Osteocyte (in vitro differentiated cells): ENCODE data around the gene GRIN2B. TPM values are rescaled to one million over a fixed set of nuclear protein-coding genes. Genes with fewer than 3 reads are reported as not detected.

ENCODE experiments used
- DNase-seq: peaks from one replicate; pipeline ENCODE4 v3.0.0; 2021; ENCODE audit warnings: mixed read lengths; ENCODE audit not compliant: unreplicated experiment; ENCODE audit errors: extremely low spot score
- H3K27ac Mint-ChIP-seq: one replicate; pipeline ENCODE4 v1.8.0; 2021; ENCODE audit warnings: mild to moderate bottlenecking, mixed read lengths; ENCODE audit not compliant: unreplicated experiment
- H3K27me3 Mint-ChIP-seq: one replicate; pipeline ENCODE4 v1.8.0; 2021; ENCODE audit warnings: mixed read lengths; ENCODE audit not compliant: unreplicated experiment
- H3K36me3 Mint-ChIP-seq: one replicate; pipeline ENCODE4 v1.8.0; 2021; ENCODE audit warnings: mixed read lengths; ENCODE audit not compliant: unreplicated experiment
- H3K4me1 Mint-ChIP-seq: one replicate; pipeline ENCODE4 v1.8.0; 2021; ENCODE audit warnings: mixed read lengths; ENCODE audit not compliant: unreplicated experiment
- H3K4me3 Mint-ChIP-seq: one replicate; pipeline ENCODE4 v1.8.0; 2021; ENCODE audit warnings: mild to moderate bottlenecking, moderate library complexity, mixed read lengths; ENCODE audit not compliant: unreplicated experiment
- H3K9me3 Mint-ChIP-seq: one replicate; pipeline ENCODE4 v1.8.0; 2021; ENCODE audit warnings: mixed read lengths; ENCODE audit not compliant: unreplicated experiment
- total RNA-seq: library from RNA; stranded (reverse); gene quantifications from 2 replicates; pipeline ENCODE4 v1.2.1, GENCODE V29; 2021
- TF ChIP-seq, protein P1 (sequence below): fragments of 200-600 bp; sonication (generic); IDR thresholded peaks from 2 replicates; pipeline ENCODE4 v1.5.0; 2021; ENCODE audit warnings: antibody characterized with exemption, mild to moderate bottlenecking, moderate library complexity

GRIN2B gene
- total RNA-seq, 1 donor from 2014 or later: not detected

DNA sequence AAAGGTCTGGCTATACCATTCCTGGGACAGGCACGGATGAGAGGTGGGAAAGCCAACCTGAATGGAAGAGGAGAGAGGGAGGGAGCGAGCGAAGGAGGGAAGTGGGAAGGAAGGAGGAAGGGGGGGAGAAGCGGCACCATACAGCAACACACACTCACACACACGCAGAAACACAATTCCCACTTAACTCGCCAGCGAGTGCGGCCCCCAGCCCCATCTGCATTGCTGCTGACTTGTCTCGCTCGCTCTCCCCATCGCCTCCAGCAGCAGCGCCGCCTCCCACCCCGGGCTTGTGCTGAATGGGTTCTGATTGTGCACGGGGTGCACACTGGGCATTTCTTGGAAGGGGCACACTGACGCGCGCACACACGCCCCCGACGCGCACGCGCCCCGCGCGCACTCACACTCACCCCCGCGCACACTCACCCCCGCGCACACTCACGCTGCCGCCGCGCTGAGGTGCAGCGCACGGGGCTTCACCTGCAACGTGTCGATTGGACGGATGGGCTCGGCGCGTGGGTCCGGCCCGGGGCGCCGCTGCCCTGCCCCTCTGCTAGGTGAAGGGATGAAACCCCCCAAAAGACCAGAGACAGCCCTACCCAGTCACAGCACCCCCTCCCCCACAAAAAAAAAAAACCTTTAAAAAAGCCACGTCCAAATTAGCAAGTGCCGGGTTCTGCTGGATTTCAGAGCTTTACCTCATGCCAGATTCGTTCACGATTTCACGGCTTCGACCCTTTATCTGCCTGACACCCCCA is 685 bp downstream of the GRIN2B start:
- H3K27ac Mint-ChIP-seq: no peak overlapping the region

DNA sequence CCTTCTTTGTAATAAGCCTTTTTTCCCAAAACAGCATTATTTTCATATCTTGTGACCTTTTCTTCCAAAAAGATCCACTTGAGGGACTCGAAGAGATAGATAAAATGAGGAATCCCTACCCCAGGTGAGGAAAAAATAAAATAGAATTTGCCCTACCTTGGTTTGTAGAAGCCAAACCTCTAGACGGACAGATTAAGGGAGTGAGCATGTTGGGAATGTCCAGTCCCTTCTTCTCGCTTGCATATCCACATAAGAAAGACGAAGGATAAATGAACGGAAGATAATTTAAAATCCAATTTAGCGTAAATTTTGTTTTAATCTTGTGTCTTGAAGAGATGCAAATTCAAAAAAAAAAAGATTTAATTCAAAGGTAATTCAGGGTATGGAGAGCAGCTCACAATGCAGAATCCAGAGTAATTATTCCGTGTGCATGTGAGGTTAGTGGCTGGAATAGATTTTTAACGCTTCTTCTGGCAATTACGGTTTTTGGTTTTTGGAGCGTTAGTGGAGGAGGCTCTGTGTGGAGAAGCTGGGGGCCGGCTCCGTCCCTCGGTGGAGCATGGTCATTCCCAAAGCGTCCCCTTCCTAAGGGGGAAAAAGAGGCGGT is 1.5 kb downstream of the GRIN2B start:
- TF ChIP-seq, protein P1, sequence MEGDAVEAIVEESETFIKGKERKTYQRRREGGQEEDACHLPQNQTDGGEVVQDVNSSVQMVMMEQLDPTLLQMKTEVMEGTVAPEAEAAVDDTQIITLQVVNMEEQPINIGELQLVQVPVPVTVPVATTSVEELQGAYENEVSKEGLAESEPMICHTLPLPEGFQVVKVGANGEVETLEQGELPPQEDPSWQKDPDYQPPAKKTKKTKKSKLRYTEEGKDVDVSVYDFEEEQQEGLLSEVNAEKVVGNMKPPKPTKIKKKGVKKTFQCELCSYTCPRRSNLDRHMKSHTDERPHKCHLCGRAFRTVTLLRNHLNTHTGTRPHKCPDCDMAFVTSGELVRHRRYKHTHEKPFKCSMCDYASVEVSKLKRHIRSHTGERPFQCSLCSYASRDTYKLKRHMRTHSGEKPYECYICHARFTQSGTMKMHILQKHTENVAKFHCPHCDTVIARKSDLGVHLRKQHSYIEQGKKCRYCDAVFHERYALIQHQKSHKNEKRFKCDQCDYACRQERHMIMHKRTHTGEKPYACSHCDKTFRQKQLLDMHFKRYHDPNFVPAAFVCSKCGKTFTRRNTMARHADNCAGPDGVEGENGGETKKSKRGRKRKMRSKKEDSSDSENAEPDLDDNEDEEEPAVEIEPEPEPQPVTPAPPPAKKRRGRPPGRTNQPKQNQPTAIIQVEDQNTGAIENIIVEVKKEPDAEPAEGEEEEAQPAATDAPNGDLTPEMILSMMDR: no peak
- peaks cover 17% of the 10 kb centered on the region for H3K4me1 Mint-ChIP-seq
- H3K4me3 Mint-ChIP-seq: no peak overlapping the region
- H3K36me3 Mint-ChIP-seq: peaks cover 2% of the 10 kb centered on the region
- H3K27me3 Mint-ChIP-seq: peaks cover 48% of the 10 kb centered on the region
- H3K9me3 Mint-ChIP-seq: no peaks in the 10 kb centered on the region
- no peak for DNase-seq
- no peak overlapping the region for H3K27ac Mint-ChIP-seq

More for the DNA sequence above, 685 bp downstream of the GRIN2B start:
- Mint-ChIP-seq H3K9me3 (no peaks in the 10 kb centered on the region), H3K36me3 (peaks cover 2% of the 10 kb centered on the region), H3K27me3 (peaks cover 48% of the 10 kb centered on the region), H3K4me3 (peak overlapping the region; percentile 60), H3K4me1 (peaks cover 17% of the 10 kb centered on the region)
- DNase-seq: no peak
- TF ChIP-seq, protein P1: no peak

GRCh38 chr12:13978876-13979275 is 2.5 kb downstream of the GRIN2B start:
- Mint-ChIP-seq H3K9me3 (no peaks in the 10 kb centered on the region), H3K4me1 (peaks cover 17% of the 10 kb centered on the region), H3K36me3 (peaks cover 2% of the 10 kb centered on the region), H3K27ac (no peak overlapping the region), H3K27me3 (peaks cover 51% of the 10 kb centered on the region), H3K4me3 (no peak overlapping the region)
- TF ChIP-seq, protein P1: no peak
- DNase-seq: no peak

GRCh38 chr12:13976880-13977279 is 4.5 kb downstream of the GRIN2B start:
- Mint-ChIP-seq H3K9me3 (no peaks in the 10 kb centered on the region), H3K4me3 (no peak overlapping the region), H3K36me3 (peaks cover 2% of the 10 kb centered on the region), H3K27ac (no peak overlapping the region), H3K27me3 (peaks cover 33% of the 10 kb centered on the region), H3K4me1 (peaks cover 17% of the 10 kb centered on the region)
- no peak for DNase-seq
- TF ChIP-seq, protein P1: no peak

- no peak overlapping the region for H3K27ac Mint-ChIP-seq
- no peak for DNase-seq
- H3K27me3 Mint-ChIP-seq: peaks cover 28% of the 10 kb centered on the region
- H3K4me3 Mint-ChIP-seq: no peak overlapping the region
- no peaks in the 10 kb centered on the region for H3K9me3 Mint-ChIP-seq
- H3K36me3 Mint-ChIP-seq: peaks cover 2% of the 10 kb centered on the region
- H3K4me1 Mint-ChIP-seq: peaks cover 13% of the 10 kb centered on the region
- TF ChIP-seq, protein P1: no peak
Measured at GRCh38 chr12:13976028-13976584, 5.3 kb downstream of the GRIN2B start.
